K562 (cell line): ENCODE measurements around the gene SLC49A4. TPM values are rescaled to one million over a fixed set of nuclear protein-coding genes. Genes with fewer than 3 reads are reported as not detected.

Experiments used
- ATAC-seq: fragments of 200-7000 bp; cut with Tn5 transposase; 3 replicates; pipeline ENCODE4 v1.9.1; 2020; ENCODE audit warnings: moderate library complexity
- BruUV-seq: library from RNA; stranded (reverse); fragments of 400-500 nt; replicated peaks from 2 replicates; lab custom pipeline; 2021; lab: Mats Ljungman, UMichigan
- CTCF ChIA-PET: fragments of 300-600 bp; formaldehyde crosslinking; extraction: SDS; loops from one replicate; lab custom pipeline; 2021; ENCODE audit warnings: low intra/inter-chr PET ratio; lab: Yijun Ruan, JAX
- POLR2A ChIA-PET: fragments of 300-600, 350-650 bp; sonication (Branson Sonifier 250); formaldehyde crosslinking; extraction: SDS; loops from one replicate; lab custom pipeline; 2021; ENCODE audit warnings: antibody characterized with exemption, inconsistent platforms; lab: Yijun Ruan, JAX
- DNase-seq, 4 experiments: peaks; one replicate each; pipeline versions ENCODE4 v3.0.0 to v3.0.0-alpha.2; 2011 to 2018; ENCODE audit warnings: low spot score in 3 of 4, mixed read lengths in 3 of 4; ENCODE audit errors: extremely low read depth in 1 of 4
- FAIRE-seq: peaks from 2 replicates; lab custom pipeline; 2011; peaks lifted over from hg19 to GRCh38; lab: Jason Lieb, UNC
- H2AFZ ChIP-seq: 2 replicates; pipeline ENCODE4 v1.6.0; 2011; ENCODE audit warnings: low read depth, low read length, control low read depth, inconsistent platforms
- H3K27ac ChIP-seq: fragments of 200-600 bp; 3 replicates; pipeline ENCODE4 v1.8.0; 2011; ENCODE audit warnings: low read depth, mild to moderate bottlenecking, control low read depth, inconsistent platforms, low read length, moderate library complexity, mixed read lengths; ENCODE audit errors: extremely low read depth
- H3K27me3 ChIP-seq, 2 experiments: fragments of 300-600 bp in 1 of 2; 2 replicates in 1 of 2; 3 replicates in 1 of 2; pipeline versions ENCODE4 v1.6.0 to v1.8.0; 2011; ENCODE audit warnings: inconsistent platforms in 2 of 2, low read length in 2 of 2, mild to moderate bottlenecking in 1 of 2, mixed read lengths in 1 of 2, moderate library complexity in 1 of 2; ENCODE audit not compliant: control insufficient read depth in 2 of 2, insufficient read depth in 2 of 2
- H3K36me3 ChIP-seq: fragments of 300-600 bp; 3 replicates; pipeline ENCODE4 v1.8.0; 2011; ENCODE audit warnings: mild to moderate bottlenecking, low read length, inconsistent platforms; ENCODE audit not compliant: control insufficient read depth, insufficient read depth
- H3K4me1 ChIP-seq, 2 experiments: fragments of 200-600 bp in 1 of 2; replicated peaks in 1 of 2; 2 replicates in 1 of 2; 3 replicates in 1 of 2; pipeline versions ENCODE4 v1.5.1 to v1.8.0; 2011; ENCODE audit warnings: inconsistent platforms in 2 of 2, low read length in 2 of 2, mild to moderate bottlenecking in 1 of 2, mixed read lengths in 1 of 2, moderate library complexity in 1 of 2; ENCODE audit not compliant: control insufficient read depth in 2 of 2, insufficient read depth in 2 of 2
- H3K4me2 ChIP-seq: 2 replicates; pipeline ENCODE4 v1.6.1; 2011; ENCODE audit warnings: low read length, control low read depth, inconsistent platforms, mixed read lengths; ENCODE audit not compliant: insufficient read depth
- H3K4me3 ChIP-seq: fragments of 200-600 bp; sonication (generic), shearing (Covaris generic); 2 replicates; pipeline ENCODE4 v1.5.1; 2016; ENCODE audit warnings: control low read depth, inconsistent platforms
- H3K79me2 ChIP-seq: fragments of 200-600 bp; 3 replicates; pipeline ENCODE4 v1.8.0; 2011; ENCODE audit warnings: low read length, inconsistent platforms; ENCODE audit not compliant: control insufficient read depth, insufficient read depth
- H3K9ac ChIP-seq, 2 experiments: 2 replicates each; pipeline versions ENCODE4 v1.6.0 to v1.6.1; 2011; ENCODE audit warnings: low read depth in 2 of 2, low read length in 2 of 2, control low read depth in 1 of 2, inconsistent platforms in 1 of 2, mild to moderate bottlenecking in 1 of 2, mixed read lengths in 1 of 2; ENCODE audit not compliant: insufficient read depth in 1 of 2
- H3K9me1 ChIP-seq: one replicate; pipeline ENCODE4 v1.6.0; 2011; ENCODE audit warnings: inconsistent platforms, mild to moderate bottlenecking, low read length, moderate library complexity; ENCODE audit not compliant: control insufficient read depth, insufficient read depth
- H3K9me3 ChIP-seq: replicated peaks from 2 replicates; pipeline ENCODE4 v1.5.1; 2011; ENCODE audit warnings: low read depth, low read length, inconsistent platforms; ENCODE audit not compliant: control insufficient read depth, insufficient read depth
- H4K20me1 ChIP-seq: replicated peaks from 2 replicates; pipeline ENCODE4 v1.6.1; 2011; ENCODE audit warnings: low read length, inconsistent platforms, mixed read lengths; ENCODE audit not compliant: control insufficient read depth, insufficient read depth
- ESRRA ChIP-seq: fragments of 450-650 bp; IDR thresholded peaks from 2 replicates; pipeline ENCODE4 v1.6.1; 2014; ENCODE audit warnings: low read depth, mild to moderate bottlenecking, moderate library complexity, borderline replicate concordance
- EZH2 ChIP-seq: IDR thresholded peaks from 2 replicates; pipeline ENCODE4 v1.6.1; 2012; ENCODE audit warnings: low read depth, mild to moderate bottlenecking, inconsistent platforms, low read length, borderline replicate concordance
- KLF10 ChIP-seq: fragments of 250-450 bp; sonication (Bioruptor Pico); IDR thresholded peaks from 2 replicates; pipeline ENCODE4 v1.6.1; 2021; ENCODE audit warnings: matching md5 sums
- KLF13 ChIP-seq: fragments of 450-650 bp; IDR thresholded peaks from 2 replicates; pipeline ENCODE4 v1.6.1; 2016; ENCODE audit warnings: missing genetic modification characterization, low read depth, mild to moderate bottlenecking, missing compliant biosample characterization, moderate library complexity, borderline replicate concordance
- L3MBTL2 ChIP-seq: fragments of 450-650 bp; IDR thresholded peaks from 2 replicates; pipeline ENCODE4 v1.6.1; 2016; ENCODE audit warnings: mild to moderate bottlenecking, moderate library complexity
- SAFB ChIP-seq: fragments of 200-400 bp; formaldehyde crosslinking; IDR thresholded peaks from 2 replicates; pipeline ENCODE4 v1.6.1; 2017; ENCODE audit warnings: low read depth, low read length, borderline replicate concordance
- TEAD2 ChIP-seq: fragments of 450-650 bp; IDR thresholded peaks from 2 replicates; pipeline ENCODE4 v1.6.1; 2016; ENCODE audit warnings: missing genetic modification characterization, control low read depth, missing compliant biosample characterization
- U2AF2 ChIP-seq: fragments of 200-400 bp; formaldehyde crosslinking; optimal IDR thresholded peaks from 2 replicates; pipeline ENCODE3; 2017; ENCODE audit warnings: low read depth, mild to moderate bottlenecking, low read length
- WGBS: fragments of 100-300 bp; shearing (Covaris generic); methylation state at CpG from one replicate; pipeline ENCODE4 v1.1.6; 2016; ENCODE audit warnings: low coverage, mixed read lengths; ENCODE audit not compliant: insufficient coverage; ENCODE audit errors: missing lambda C conversion rate; 5-methylcytosine and 5-hydroxymethylcytosine counted together
- in situ Hi-C: fragments of 300-500 bp; cut with MboI; formaldehyde crosslinking; loops from 4 replicates; pipeline ENCODE4 v1.15.0; 2018; ENCODE audit warnings: inconsistent platforms, mixed read lengths
- intact Hi-C: fragments of 100-400 bp; cut with micrococcal nuclease; formaldehyde crosslinking; loops from 2 replicates; pipeline ENCODE4 v1.14.2; 2022
- polyA plus RNA-seq, 8 experiments: library from polyadenylated mRNA; depleted of rRNA in 4 of 8; stranded (reverse) in 5 of 8; unstranded in 3 of 8; fragments of >200 nt; fragmentation: Nextera tagmentation in 2 of 8; fragmentation: Illumina TruSeq in 1 of 8; extraction: Ambion mirVana in 2 of 8; extraction: Trizol in 1 of 8; gene quantifications; 2 replicates each; pipeline versions ENCODE4 v1.2.1 to v1.2.3, GENCODE V29; 2011 to 2014; ENCODE audit warnings: inconsistent platforms in 1 of 8, missing spikeins in 1 of 8
- total RNA-seq, 7 experiments: library from RNA; depleted of rRNA in 6 of 7; stranded (reverse); fragments of >200 nt in 6 of 7; fragmentation: Illumina TruSeq in 2 of 7; extraction: Trizol in 2 of 7; gene quantifications; 2 replicates each; pipeline versions ENCODE4 v1.2.1 to v1.2.3, GENCODE V29; 2011 to 2021; ENCODE audit warnings: low replicate concordance in 1 of 7
- TF ChIP-seq, protein P1 (sequence below): fragments of 250-450 bp; sonication (Bioruptor Pico); IDR thresholded peaks from 2 replicates; pipeline ENCODE4 v1.8.0; 2022; ENCODE audit warnings: inconsistent platforms
- TF ChIP-seq, protein P2 (sequence below): sonication (generic); formaldehyde crosslinking; IDR thresholded peaks from 2 replicates; pipeline ENCODE4 v1.8.1; 2023; ENCODE audit warnings: mild to moderate bottlenecking, missing genetic modification reagents
- TF ChIP-seq, protein P3 (sequence below), 2 experiments: fragments of 250-450 bp in 1 of 2; fragments of 450-650 bp in 1 of 2; sonication (Bioruptor Pico) in 1 of 2; IDR thresholded peaks; 2 replicates each; pipeline versions ENCODE4 v1.6.1 to v1.8.0; 2016 to 2021; ENCODE audit warnings: mild to moderate bottlenecking in 2 of 2, moderate library complexity in 2 of 2, missing compliant biosample characterization in 1 of 2, missing genetic modification characterization in 1 of 2
- TF ChIP-seq, protein P4 (sequence below), 2 experiments: IDR thresholded peaks; 2 replicates each; pipeline ENCODE4 v1.6.1; 2012; ENCODE audit warnings: improper control_type of control experiment in 2 of 2, low read depth in 2 of 2, low read length in 2 of 2, borderline replicate concordance in 1 of 2
- TF ChIP-seq, protein P5 (sequence below): fragments of 250-450 bp; sonication (Bioruptor Pico); IDR thresholded peaks from 2 replicates; pipeline ENCODE4 v1.8.0; 2022; ENCODE audit warnings: moderate library complexity, mild to moderate bottlenecking, inconsistent platforms
- TF ChIP-seq, protein P6 (sequence below): sonication (generic); formaldehyde crosslinking; IDR thresholded peaks from 2 replicates; pipeline ENCODE4 v1.9.0; 2022; ENCODE audit warnings: mild to moderate bottlenecking, missing genetic modification reagents

SLC49A4 gene
- total and polyA plus RNA-seq, 9 of the 15 experiments (the other 6 are each of a cell fraction or from before 2014, with no cell fraction given): 0.15 to 1.3 (median 0.83) TPM

DNA sequence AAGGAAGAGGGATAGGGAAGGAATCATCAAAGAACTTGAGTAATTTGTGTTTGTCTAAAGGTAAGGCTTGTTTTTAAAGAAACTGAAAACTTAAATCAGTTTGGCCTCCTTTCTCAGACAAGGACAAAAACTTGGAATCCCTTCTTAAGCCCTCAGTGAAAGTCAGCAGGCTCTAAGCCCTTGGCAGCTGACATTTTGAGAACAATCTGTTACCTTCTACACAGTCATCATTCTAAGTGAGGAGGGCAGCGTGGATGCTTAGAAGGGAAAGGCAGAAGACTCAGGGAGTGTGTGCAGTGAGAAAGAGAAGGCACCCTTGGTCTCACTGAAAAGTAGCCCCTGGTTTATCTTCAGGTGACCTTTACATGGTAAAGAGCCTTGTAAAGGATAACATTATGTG is 12.1 kb upstream of the SLC49A4 start:
- Histone ChIP-seq H4K20me1 (no peaks in the 10 kb centered on the region), H3K4me2 (no peak overlapping the region), H2AFZ (no peak overlapping the region), H3K4me1 (no peaks in the 10 kb centered on the region), H3K27me3 (no peaks in the 10 kb centered on the region), H3K4me3 (no peak overlapping the region), H3K9me3 (no peaks in the 10 kb centered on the region), H3K79me2 (no peaks in the 10 kb centered on the region; the same call in 2 of the 3 replicates), H3K36me3 (no peaks in the 10 kb centered on the region), H3K9me1 (no peaks in the 10 kb centered on the region), H3K9ac (no peak overlapping the region), H3K27ac (no peak overlapping the region)
- POLR2A ChIA-PET: interaction anchor here (1.1 kb wide), 1 partner anchor 8 kb away, joined by 3 read pairs; no protein-coding TSS in a partner anchor
- no peak for ATAC-seq
- no peak for DNase-seq
- in situ Hi-C loops (no loop called here), intact Hi-C loops (no loop called here)
- no peak for FAIRE-seq
- BruUV-seq: no TSS peak
- CTCF ChIA-PET: no interaction called here
- 29% methylated on average over 1 of the region's 1 CpG for WGBS
- no peak for TF ChIP-seq KLF13 (tag)
- TF ChIP-seq, protein P1, sequence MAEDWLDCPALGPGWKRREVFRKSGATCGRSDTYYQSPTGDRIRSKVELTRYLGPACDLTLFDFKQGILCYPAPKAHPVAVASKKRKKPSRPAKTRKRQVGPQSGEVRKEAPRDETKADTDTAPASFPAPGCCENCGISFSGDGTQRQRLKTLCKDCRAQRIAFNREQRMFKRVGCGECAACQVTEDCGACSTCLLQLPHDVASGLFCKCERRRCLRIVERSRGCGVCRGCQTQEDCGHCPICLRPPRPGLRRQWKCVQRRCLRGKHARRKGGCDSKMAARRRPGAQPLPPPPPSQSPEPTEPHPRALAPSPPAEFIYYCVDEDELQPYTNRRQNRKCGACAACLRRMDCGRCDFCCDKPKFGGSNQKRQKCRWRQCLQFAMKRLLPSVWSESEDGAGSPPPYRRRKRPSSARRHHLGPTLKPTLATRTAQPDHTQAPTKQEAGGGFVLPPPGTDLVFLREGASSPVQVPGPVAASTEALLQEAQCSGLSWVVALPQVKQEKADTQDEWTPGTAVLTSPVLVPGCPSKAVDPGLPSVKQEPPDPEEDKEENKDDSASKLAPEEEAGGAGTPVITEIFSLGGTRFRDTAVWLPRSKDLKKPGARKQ: no peak
- TF ChIP-seq KLF10 (CRISPR knock-in tag): no peak
- TF ChIP-seq, protein P2, sequence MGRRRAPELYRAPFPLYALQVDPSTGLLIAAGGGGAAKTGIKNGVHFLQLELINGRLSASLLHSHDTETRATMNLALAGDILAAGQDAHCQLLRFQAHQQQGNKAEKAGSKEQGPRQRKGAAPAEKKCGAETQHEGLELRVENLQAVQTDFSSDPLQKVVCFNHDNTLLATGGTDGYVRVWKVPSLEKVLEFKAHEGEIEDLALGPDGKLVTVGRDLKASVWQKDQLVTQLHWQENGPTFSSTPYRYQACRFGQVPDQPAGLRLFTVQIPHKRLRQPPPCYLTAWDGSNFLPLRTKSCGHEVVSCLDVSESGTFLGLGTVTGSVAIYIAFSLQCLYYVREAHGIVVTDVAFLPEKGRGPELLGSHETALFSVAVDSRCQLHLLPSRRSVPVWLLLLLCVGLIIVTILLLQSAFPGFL (CRISPR knock-in tag): no peak
- TF ChIP-seq, protein P3, sequence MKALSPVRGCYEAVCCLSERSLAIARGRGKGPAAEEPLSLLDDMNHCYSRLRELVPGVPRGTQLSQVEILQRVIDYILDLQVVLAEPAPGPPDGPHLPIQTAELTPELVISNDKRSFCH (CRISPR knock-in tag; IDR thresholded peaks at IDR 0.05): no peak
- TF ChIP-seq, protein P3 (tag; IDR thresholded peaks at IDR 0.05): no peak
- TF ChIP-seq, protein P4, sequence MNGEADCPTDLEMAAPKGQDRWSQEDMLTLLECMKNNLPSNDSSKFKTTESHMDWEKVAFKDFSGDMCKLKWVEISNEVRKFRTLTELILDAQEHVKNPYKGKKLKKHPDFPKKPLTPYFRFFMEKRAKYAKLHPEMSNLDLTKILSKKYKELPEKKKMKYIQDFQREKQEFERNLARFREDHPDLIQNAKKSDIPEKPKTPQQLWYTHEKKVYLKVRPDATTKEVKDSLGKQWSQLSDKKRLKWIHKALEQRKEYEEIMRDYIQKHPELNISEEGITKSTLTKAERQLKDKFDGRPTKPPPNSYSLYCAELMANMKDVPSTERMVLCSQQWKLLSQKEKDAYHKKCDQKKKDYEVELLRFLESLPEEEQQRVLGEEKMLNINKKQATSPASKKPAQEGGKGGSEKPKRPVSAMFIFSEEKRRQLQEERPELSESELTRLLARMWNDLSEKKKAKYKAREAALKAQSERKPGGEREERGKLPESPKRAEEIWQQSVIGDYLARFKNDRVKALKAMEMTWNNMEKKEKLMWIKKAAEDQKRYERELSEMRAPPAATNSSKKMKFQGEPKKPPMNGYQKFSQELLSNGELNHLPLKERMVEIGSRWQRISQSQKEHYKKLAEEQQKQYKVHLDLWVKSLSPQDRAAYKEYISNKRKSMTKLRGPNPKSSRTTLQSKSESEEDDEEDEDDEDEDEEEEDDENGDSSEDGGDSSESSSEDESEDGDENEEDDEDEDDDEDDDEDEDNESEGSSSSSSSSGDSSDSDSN (IDR thresholded peaks at IDR 0.05; ENCODE audit: borderline replicate concordance in 1 of 2, low read depth in 2 of 2, low read length in 2 of 2): no peak
- TF ChIP-seq ESRRA: no peak
- TF ChIP-seq U2AF2: no peak
- no peak for TF ChIP-seq L3MBTL2
- TF ChIP-seq, protein P5, sequence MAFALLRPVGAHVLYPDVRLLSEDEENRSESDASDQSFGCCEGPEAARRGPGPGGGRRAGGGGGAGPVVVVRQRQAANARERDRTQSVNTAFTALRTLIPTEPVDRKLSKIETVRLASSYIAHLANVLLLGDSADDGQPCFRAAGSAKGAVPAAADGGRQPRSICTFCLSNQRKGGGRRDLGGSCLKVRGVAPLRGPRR (CRISPR knock-in tag): no peak
- TF ChIP-seq EZH2: no peak
- TF ChIP-seq, protein P6, sequence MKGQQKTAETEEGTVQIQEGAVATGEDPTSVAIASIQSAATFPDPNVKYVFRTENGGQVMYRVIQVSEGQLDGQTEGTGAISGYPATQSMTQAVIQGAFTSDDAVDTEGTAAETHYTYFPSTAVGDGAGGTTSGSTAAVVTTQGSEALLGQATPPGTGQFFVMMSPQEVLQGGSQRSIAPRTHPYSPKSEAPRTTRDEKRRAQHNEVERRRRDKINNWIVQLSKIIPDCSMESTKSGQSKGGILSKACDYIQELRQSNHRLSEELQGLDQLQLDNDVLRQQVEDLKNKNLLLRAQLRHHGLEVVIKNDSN (CRISPR knock-in tag): no peak
- TF ChIP-seq TEAD2 (tag): no peak
- TF ChIP-seq SAFB: no peak
